HepG2 (cell line): Measurements from ENCODE around the gene NDUFB3. TPM values are rescaled to one million over a fixed set of nuclear protein-coding genes. Genes with fewer than 3 reads are reported as not detected.

ENCODE experiments used
- AHR ChIP-seq: IDR thresholded peaks from 2 replicates; pipeline ENCODE4 v1.6.1; 2018; ENCODE audit warnings: missing genetic modification reagents, missing compliant biosample characterization
- ARID2 ChIP-seq: sonication (generic); formaldehyde crosslinking; IDR thresholded peaks from 2 replicates; pipeline ENCODE4 v1.8.1; 2022; ENCODE audit warnings: mild to moderate bottlenecking, missing genetic modification reagents, borderline replicate concordance
- FOXM1 ChIP-seq: sonication (generic); formaldehyde crosslinking; IDR thresholded peaks from 2 replicates; pipeline ENCODE4 v1.5.0; 2020; ENCODE audit warnings: missing genetic modification reagents
- GMEB2 ChIP-seq: IDR thresholded peaks from 2 replicates; pipeline ENCODE4 v1.6.1; 2016; ENCODE audit warnings: missing biosample characterization, missing genetic modification reagents, low read depth
- MLLT10 ChIP-seq: sonication (generic); formaldehyde crosslinking; IDR thresholded peaks from 2 replicates; pipeline ENCODE4 v1.4.0; 2020; ENCODE audit warnings: missing genetic modification reagents
- NKX3-1 ChIP-seq: sonication (generic); formaldehyde crosslinking; IDR thresholded peaks from 2 replicates; pipeline ENCODE4 v1.5.0; 2020; ENCODE audit warnings: missing genetic modification reagents
- STAG1 ChIP-seq: sonication (generic); formaldehyde crosslinking; IDR thresholded peaks from 2 replicates; pipeline ENCODE4 v1.4.0; 2020; ENCODE audit warnings: missing genetic modification reagents
- UBTF ChIP-seq: sonication (generic); formaldehyde crosslinking; IDR thresholded peaks from 2 replicates; pipeline ENCODE4 v1.4.0; 2020; ENCODE audit warnings: mild to moderate bottlenecking, missing genetic modification reagents
- ZNF263 ChIP-seq: sonication (generic); formaldehyde crosslinking; IDR thresholded peaks from 2 replicates; pipeline ENCODE4 v1.4.0; 2020; ENCODE audit warnings: missing genetic modification reagents
- ZNF782 ChIP-seq: sonication (generic); formaldehyde crosslinking; IDR thresholded peaks from 2 replicates; pipeline ENCODE4 v1.4.0; 2020; ENCODE audit warnings: missing genetic modification reagents, mild to moderate bottlenecking, borderline replicate concordance
- ZNF83 ChIP-seq: sonication (generic); formaldehyde crosslinking; IDR thresholded peaks from 2 replicates; pipeline ENCODE4 v1.4.0; 2020; ENCODE audit warnings: missing genetic modification reagents, mild to moderate bottlenecking, borderline replicate concordance
- polyA plus RNA-seq, 8 experiments: library from polyadenylated mRNA; depleted of rRNA in 3 of 8; stranded (reverse) in 7 of 8; unstranded in 1 of 8; fragments of >200 nt; fragmentation: Illumina TruSeq in 4 of 8; extraction: Trizol in 4 of 8; gene quantifications; 2 replicates each; pipeline versions ENCODE4 v1.2.1 to v1.2.3, GENCODE V29; 2011 to 2016; ENCODE audit warnings: low read depth in 4 of 8, missing spikeins in 1 of 8, mixed read lengths in 1 of 8; ENCODE audit not compliant: insufficient read depth in 1 of 8
- total RNA-seq, 5 experiments: library from RNA; depleted of rRNA; stranded (reverse); fragments of >200 nt; fragmentation: Illumina TruSeq; extraction: Trizol; gene quantifications; 2 replicates each; pipeline ENCODE4 v1.2.3, GENCODE V29; 2016; ENCODE audit warnings: low read depth in 1 of 5
- TF ChIP-seq, protein P1 (sequence below): sonication (generic); formaldehyde crosslinking; IDR thresholded peaks from 2 replicates; pipeline ENCODE4 v1.8.0; 2022; ENCODE audit warnings: missing genetic modification reagents, mild to moderate bottlenecking, borderline replicate concordance
- TF ChIP-seq, protein P2 (sequence below): sonication (generic); formaldehyde crosslinking; IDR thresholded peaks from 2 replicates; pipeline ENCODE4 v1.5.0; 2020; ENCODE audit warnings: missing genetic modification reagents
- TF ChIP-seq, protein P3 (sequence below): IDR thresholded peaks from 2 replicates; pipeline ENCODE4 v1.6.1; 2016; ENCODE audit warnings: mild to moderate bottlenecking
- TF ChIP-seq, protein P4 (sequence below): IDR thresholded peaks from 2 replicates; pipeline ENCODE4 v1.6.1; 2018; ENCODE audit warnings: missing genetic modification reagents, mild to moderate bottlenecking, missing compliant biosample characterization
- TF ChIP-seq, protein P5 (sequence below): IDR thresholded peaks from 2 replicates; pipeline ENCODE4 v1.6.1; 2016; ENCODE audit warnings: missing genetic modification reagents, missing compliant biosample characterization

NDUFB3 gene
- total and polyA plus RNA-seq, 2 of the 13 experiments (the other 11 are each of a cell fraction or from before 2014, with no cell fraction given) = 50.7 to 159 TPM

- TF ChIP-seq, protein P1, sequence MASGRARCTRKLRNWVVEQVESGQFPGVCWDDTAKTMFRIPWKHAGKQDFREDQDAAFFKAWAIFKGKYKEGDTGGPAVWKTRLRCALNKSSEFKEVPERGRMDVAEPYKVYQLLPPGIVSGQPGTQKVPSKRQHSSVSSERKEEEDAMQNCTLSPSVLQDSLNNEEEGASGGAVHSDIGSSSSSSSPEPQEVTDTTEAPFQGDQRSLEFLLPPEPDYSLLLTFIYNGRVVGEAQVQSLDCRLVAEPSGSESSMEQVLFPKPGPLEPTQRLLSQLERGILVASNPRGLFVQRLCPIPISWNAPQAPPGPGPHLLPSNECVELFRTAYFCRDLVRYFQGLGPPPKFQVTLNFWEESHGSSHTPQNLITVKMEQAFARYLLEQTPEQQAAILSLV (CRISPR knock-in tag) = no peak
- TF ChIP-seq, protein P2, sequence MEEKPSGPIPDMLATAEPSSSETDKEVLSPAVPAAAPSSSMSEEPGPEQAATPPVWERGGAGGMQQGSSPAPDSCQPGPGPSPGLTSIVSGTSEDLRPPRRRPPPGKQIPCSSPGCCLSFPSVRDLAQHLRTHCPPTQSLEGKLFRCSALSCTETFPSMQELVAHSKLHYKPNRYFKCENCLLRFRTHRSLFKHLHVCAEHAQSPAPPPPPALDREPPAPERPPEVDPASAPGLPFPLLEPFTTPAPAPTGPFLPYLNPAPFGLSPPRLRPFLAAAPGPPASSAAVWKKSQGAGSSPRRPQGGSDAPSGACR (CRISPR knock-in tag) = peak; percentile 23; the same call in 1 of the 2 replicates
- TF ChIP-seq FOXM1 (CRISPR knock-in tag) (no peak), ZNF263 (no peak), MLLT10 (no peak), AHR (no peak), NKX3-1 (CRISPR knock-in tag) (no peak), STAG1 (CRISPR knock-in tag) (no peak), GMEB2 (CRISPR knock-in tag) (no peak), ZNF782 (0 out of 2 replicates have a peak, but pooled peaks have one; percentile 1), ZNF83 (CRISPR knock-in tag) (no peak), ARID2 (CRISPR knock-in tag) (no peak), UBTF (CRISPR knock-in tag) (no peak)
- TF ChIP-seq, protein P3, sequence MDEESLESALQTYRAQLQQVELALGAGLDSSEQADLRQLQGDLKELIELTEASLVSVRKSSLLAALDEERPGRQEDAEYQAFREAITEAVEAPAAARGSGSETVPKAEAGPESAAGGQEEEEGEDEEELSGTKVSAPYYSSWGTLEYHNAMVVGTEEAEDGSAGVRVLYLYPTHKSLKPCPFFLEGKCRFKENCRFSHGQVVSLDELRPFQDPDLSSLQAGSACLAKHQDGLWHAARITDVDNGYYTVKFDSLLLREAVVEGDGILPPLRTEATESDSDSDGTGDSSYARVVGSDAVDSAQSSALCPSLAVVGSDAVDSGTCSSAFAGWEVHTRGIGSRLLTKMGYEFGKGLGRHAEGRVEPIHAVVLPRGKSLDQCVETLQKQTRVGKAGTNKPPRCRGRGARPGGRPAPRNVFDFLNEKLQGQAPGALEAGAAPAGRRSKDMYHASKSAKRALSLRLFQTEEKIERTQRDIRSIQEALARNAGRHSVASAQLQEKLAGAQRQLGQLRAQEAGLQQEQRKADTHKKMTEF = no peak
- TF ChIP-seq, protein P4, sequence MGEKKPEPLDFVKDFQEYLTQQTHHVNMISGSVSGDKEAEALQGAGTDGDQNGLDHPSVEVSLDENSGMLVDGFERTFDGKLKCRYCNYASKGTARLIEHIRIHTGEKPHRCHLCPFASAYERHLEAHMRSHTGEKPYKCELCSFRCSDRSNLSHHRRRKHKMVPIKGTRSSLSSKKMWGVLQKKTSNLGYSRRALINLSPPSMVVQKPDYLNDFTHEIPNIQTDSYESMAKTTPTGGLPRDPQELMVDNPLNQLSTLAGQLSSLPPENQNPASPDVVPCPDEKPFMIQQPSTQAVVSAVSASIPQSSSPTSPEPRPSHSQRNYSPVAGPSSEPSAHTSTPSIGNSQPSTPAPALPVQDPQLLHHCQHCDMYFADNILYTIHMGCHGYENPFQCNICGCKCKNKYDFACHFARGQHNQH (CRISPR knock-in tag) = 0 out of 2 replicates have a peak, but pooled peaks have one; percentile 9
- TF ChIP-seq, protein P5, sequence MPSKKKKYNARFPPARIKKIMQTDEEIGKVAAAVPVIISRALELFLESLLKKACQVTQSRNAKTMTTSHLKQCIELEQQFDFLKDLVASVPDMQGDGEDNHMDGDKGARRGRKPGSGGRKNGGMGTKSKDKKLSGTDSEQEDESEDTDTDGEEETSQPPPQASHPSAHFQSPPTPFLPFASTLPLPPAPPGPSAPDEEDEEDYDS (CRISPR knock-in tag) = no peak
Measured at GRCh38 chr2:201116959-201117734, 45.3 kb downstream of the NDUFB3 start (continued).
